GM12865 (cell line): Measurements from ENCODE around the gene COL25A1.

Source experiments
- DNase-seq: peaks from one replicate; pipeline ENCODE4 v3.0.0; 2010; ENCODE audit warnings: low read depth
- H3K4me3 ChIP-seq: 2 replicates; pipeline ENCODE4 v1.5.1; 2011; ENCODE audit warnings: mild to moderate bottlenecking, low read depth, low read length, control low read depth
- CTCF ChIP-seq: IDR thresholded peaks from 2 replicates; pipeline ENCODE4 v1.5.1; 2011; ENCODE audit warnings: low read length, control low read depth, low read depth, inconsistent platforms; ENCODE audit not compliant: insufficient read depth; ENCODE audit errors: missing control alignments

COL25A1 gene

GRCh38 chr4:109044431-109044830, 258.0 kb downstream of the COL25A1 start:
- DNase-seq: no peak
- H3K4me3 ChIP-seq: no peak overlapping the region
- TF ChIP-seq CTCF: no peak

- H3K4me3 ChIP-seq: no peak overlapping the region
- TF ChIP-seq CTCF: no peak
- DNase-seq: no peak
Observed at GRCh38 chr4:109043286-109043685, 259.2 kb downstream of the COL25A1 start.

- no peak overlapping the region for H3K4me3 ChIP-seq
- no peak for DNase-seq
- TF ChIP-seq CTCF: no peak
Observed at GRCh38 chr4:109041463-109042360, 260.7 kb downstream of the COL25A1 start.

GRCh38 chr4:109040441-109040840, 262.0 kb downstream of the COL25A1 start:
- TF ChIP-seq CTCF: no peak
- no peak overlapping the region for H3K4me3 ChIP-seq
- no peak for DNase-seq

GRCh38 chr4:109037026-109037425, 265.4 kb downstream of the COL25A1 start:
- no peak overlapping the region for H3K4me3 ChIP-seq
- TF ChIP-seq CTCF: no peak
- no peak for DNase-seq

- TF ChIP-seq CTCF: no peak
- no peak for DNase-seq
- no peak overlapping the region for H3K4me3 ChIP-seq
Observed at GRCh38 chr4:109033993-109034392, 268.5 kb downstream of the COL25A1 start.

- H3K4me3 ChIP-seq: no peak overlapping the region
- DNase-seq: no peak
- no peak for TF ChIP-seq CTCF
Observed at GRCh38 chr4:109032671-109033070, 269.8 kb downstream of the COL25A1 start.
